ENCODE measurements around the gene HUNK.
"Not testable (repeated sequence)": the region's sequence is repeated elsewhere in the genome, so short reads cannot be mapped to it uniquely, and the experiment has no call there.

The HUNK gene

GRCh38 chr21:31938330-31939301 is 65.8 kb downstream of the HUNK start:
- DNase-seq (ENCODE audit: low read depth), result no peak
- TF ChIP-seq, protein P1, sequence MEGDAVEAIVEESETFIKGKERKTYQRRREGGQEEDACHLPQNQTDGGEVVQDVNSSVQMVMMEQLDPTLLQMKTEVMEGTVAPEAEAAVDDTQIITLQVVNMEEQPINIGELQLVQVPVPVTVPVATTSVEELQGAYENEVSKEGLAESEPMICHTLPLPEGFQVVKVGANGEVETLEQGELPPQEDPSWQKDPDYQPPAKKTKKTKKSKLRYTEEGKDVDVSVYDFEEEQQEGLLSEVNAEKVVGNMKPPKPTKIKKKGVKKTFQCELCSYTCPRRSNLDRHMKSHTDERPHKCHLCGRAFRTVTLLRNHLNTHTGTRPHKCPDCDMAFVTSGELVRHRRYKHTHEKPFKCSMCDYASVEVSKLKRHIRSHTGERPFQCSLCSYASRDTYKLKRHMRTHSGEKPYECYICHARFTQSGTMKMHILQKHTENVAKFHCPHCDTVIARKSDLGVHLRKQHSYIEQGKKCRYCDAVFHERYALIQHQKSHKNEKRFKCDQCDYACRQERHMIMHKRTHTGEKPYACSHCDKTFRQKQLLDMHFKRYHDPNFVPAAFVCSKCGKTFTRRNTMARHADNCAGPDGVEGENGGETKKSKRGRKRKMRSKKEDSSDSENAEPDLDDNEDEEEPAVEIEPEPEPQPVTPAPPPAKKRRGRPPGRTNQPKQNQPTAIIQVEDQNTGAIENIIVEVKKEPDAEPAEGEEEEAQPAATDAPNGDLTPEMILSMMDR (IDR thresholded peaks at IDR 0.05; ENCODE audit: insufficient read depth, low read depth, low read length, missing control alignments), result no peak
- no peak overlapping the region for H3K4me3 ChIP-seq (ENCODE audit: low read depth, low read length)

- H3K4me3 ChIP-seq (ENCODE audit: low read depth, low read length), result no peak overlapping the region
- no peak for DNase-seq (ENCODE audit: low read depth)
- TF ChIP-seq, protein P1 (IDR thresholded peaks at IDR 0.05; ENCODE audit: insufficient read depth, low read depth, low read length, missing control alignments), result no peak
Measured at GRCh38 chr21:31941694-31942093, 68.9 kb downstream of the HUNK start.

DNA sequence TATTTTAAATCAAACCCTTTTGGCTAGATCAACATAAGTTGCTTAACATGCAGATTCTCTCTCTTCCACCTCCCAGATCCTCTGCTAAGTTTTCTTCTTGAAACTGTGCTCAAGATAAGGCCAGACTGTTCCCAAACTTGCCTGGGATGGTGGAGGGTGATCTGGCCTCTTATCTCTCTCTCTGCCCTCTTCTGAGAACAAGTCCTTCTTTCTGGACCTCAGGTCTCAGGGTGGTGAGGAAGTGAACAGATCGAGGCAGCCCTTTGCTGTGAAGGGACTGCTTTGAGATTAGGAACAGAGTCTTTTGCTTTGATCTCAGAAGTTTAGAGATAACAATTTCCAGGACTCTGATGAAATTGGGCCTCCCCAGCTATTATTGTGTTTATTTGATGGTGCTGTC is 70.7 kb downstream of the HUNK start:
- H3K4me3 ChIP-seq (ENCODE audit: low read depth, low read length), result no peak overlapping the region
- DNase-seq (ENCODE audit: low read depth), result no peak
- TF ChIP-seq, protein P1 (IDR thresholded peaks at IDR 0.05; ENCODE audit: insufficient read depth, low read depth, low read length, missing control alignments), result no peak

DNA sequence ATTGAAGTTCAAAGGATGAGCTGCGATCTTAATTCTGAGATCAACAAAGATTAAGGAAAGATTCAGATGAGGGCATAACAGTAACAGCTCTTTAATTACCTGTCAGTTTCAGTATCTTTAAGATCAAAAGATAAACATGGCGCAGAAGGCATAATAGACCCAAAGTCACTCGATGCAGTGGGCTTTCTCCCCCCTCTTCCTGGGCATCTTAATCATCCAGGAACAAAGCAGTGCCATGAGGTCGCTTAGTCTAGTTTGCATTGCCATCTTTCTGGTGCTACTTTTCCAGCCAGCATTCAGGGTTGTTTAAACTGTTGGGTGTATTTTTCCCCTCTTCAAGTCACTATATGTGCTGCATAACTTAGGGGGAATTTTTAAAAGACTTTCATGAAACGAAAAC is 72.3 kb downstream of the HUNK start:
- H3K4me3 ChIP-seq (ENCODE audit: low read depth, low read length), result no peak overlapping the region
- DNase-seq (ENCODE audit: low read depth), result no peak
- TF ChIP-seq, protein P1 (IDR thresholded peaks at IDR 0.05; ENCODE audit: insufficient read depth, low read depth, low read length, missing control alignments), result no peak

GRCh38 chr21:31945546-31945945 is 72.7 kb downstream of the HUNK start:
- TF ChIP-seq, protein P1 (IDR thresholded peaks at IDR 0.05; ENCODE audit: insufficient read depth, low read depth, low read length, missing control alignments), result no peak
- no peak for DNase-seq (ENCODE audit: low read depth)

DNA sequence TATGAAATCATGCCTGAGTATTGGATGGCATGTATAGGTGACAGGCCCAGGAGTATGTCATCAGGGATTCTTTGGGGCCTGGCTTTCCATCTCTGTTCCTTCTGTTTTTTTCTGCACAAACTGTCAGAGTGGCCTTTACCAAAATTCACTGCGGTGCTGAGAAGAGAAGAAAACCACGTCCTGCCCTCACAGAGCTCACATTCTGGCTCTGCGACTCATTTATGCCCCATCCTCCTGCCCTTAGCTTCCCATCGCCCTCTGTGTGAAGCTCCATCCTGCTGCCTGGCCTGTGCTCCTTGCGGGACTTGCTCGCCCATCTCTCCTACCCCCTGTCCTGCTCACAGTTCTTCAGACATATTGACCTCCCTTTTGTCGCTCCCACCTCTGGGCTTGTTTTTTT is 73.4 kb downstream of the HUNK start:
- H3K4me3 ChIP-seq (ENCODE audit: low read depth, low read length), result no peak overlapping the region
- TF ChIP-seq, protein P1 (IDR thresholded peaks at IDR 0.05; ENCODE audit: insufficient read depth, low read depth, low read length, missing control alignments), result no peak
- no peak for DNase-seq (ENCODE audit: low read depth)

More at GRCh38 chr21:31945546-31945945, 72.7 kb downstream of the HUNK start:
- H3K4me3 ChIP-seq (ENCODE audit: low read depth, low read length), result no peak overlapping the region

GRCh38 chr21:31946876-31947550 is 74.2 kb downstream of the HUNK start:
- not testable (repeated sequence) for DNase-seq (ENCODE audit: low read depth); H3K4me3 ChIP-seq (ENCODE audit: low read depth, low read length)

Measured in GM12865 (cell line).